WTC11 (cell line): ENCODE results near the gene BMS1. TPM values are rescaled to one million over a fixed set of nuclear protein-coding genes. Genes with fewer than 3 reads are reported as not detected.

Experiments used
- ATAC-seq: fragments of 200-7000 bp; cut with Tn5 transposase; 2 replicates; pipeline ENCODE4 v1.10.0; 2021; ENCODE audit warnings: mild to moderate bottlenecking, moderate library complexity
- CTCF ChIA-PET: fragments of 300-600 bp; sonication (Branson Sonifier 250); formaldehyde crosslinking; loops from one replicate; lab custom pipeline; 2021; ENCODE audit warnings: antibody characterized with exemption; lab: Charles Lee
- POLR2A ChIA-PET: fragments of 350-600 bp; sonication (Branson Sonifier 250); formaldehyde crosslinking; loops from one replicate; lab custom pipeline; 2021; ENCODE audit warnings: antibody characterized with exemption; lab: Charles Lee
- DNase-seq: peaks from one replicate; pipeline ENCODE4 v3.0.0; 2021; ENCODE audit warnings: low spot score
- H3K27ac Mint-ChIP-seq: 2 replicates; pipeline ENCODE4 v1.8.0; 2021; ENCODE audit warnings: mixed read lengths
- H3K27me3 Mint-ChIP-seq: 2 replicates; pipeline ENCODE4 v1.8.0; 2021; ENCODE audit warnings: low read depth, mild to moderate bottlenecking, moderate library complexity, mixed read lengths
- H3K36me3 Mint-ChIP-seq: 2 replicates; pipeline ENCODE4 v1.8.0; 2021; ENCODE audit warnings: mixed read lengths
- H3K4me1 Mint-ChIP-seq: 2 replicates; pipeline ENCODE4 v1.8.0; 2022; ENCODE audit warnings: mixed read lengths
- H3K4me3 Mint-ChIP-seq: 2 replicates; pipeline ENCODE4 v1.8.0; 2021; ENCODE audit warnings: mild to moderate bottlenecking, moderate library complexity, mixed read lengths
- H3K9me3 Mint-ChIP-seq: 2 replicates; pipeline ENCODE4 v1.8.0; 2021; ENCODE audit warnings: mixed read lengths
- ETV6 ChIP-seq: sonication (generic); formaldehyde crosslinking; IDR thresholded peaks from 2 replicates; pipeline ENCODE4 v1.8.1; 2022; ENCODE audit warnings: mild to moderate bottlenecking, missing genetic modification reagents
- FOXP1 ChIP-seq: sonication (generic); formaldehyde crosslinking; IDR thresholded peaks from 2 replicates; pipeline ENCODE4 v1.8.0; 2022; ENCODE audit warnings: missing genetic modification reagents, mild to moderate bottlenecking, moderate library complexity, borderline replicate concordance
- JUN ChIP-seq: sonication (generic); formaldehyde crosslinking; IDR thresholded peaks from 2 replicates; pipeline ENCODE4 v1.8.0; 2023; ENCODE audit warnings: mild to moderate bottlenecking, missing genetic modification reagents
- NR3C1 ChIP-seq: sonication (generic); formaldehyde crosslinking; conservative IDR thresholded peaks from 2 replicates; pipeline ENCODE4 v1.8.1; 2023; ENCODE audit warnings: low read depth, mild to moderate bottlenecking, missing genetic modification reagents
- OVOL2 ChIP-seq: fragments of 250-450 bp; sonication (Bioruptor Pico); IDR thresholded peaks from 2 replicates; pipeline ENCODE4 v1.9.0; 2021; ENCODE audit warnings: mild to moderate bottlenecking, borderline replicate concordance
- RELA ChIP-seq: sonication (generic); formaldehyde crosslinking; IDR thresholded peaks from 2 replicates; pipeline ENCODE4 v1.8.1; 2022; ENCODE audit warnings: missing genetic modification reagents, mild to moderate bottlenecking, borderline replicate concordance
- RORB ChIP-seq: fragments of 250-450 bp; sonication (Bioruptor Pico); IDR thresholded peaks from 2 replicates; pipeline ENCODE4 v1.9.0; 2021; ENCODE audit warnings: mild to moderate bottlenecking
- SOX15 ChIP-seq: fragments of 250-450 bp; sonication (Bioruptor Pico); IDR thresholded peaks from 2 replicates; pipeline ENCODE4 v1.9.0; 2021; ENCODE audit warnings: mild to moderate bottlenecking
- SP1 ChIP-seq: sonication (generic); formaldehyde crosslinking; conservative IDR thresholded peaks from 2 replicates; pipeline ENCODE4 v1.8.1; 2022; ENCODE audit warnings: missing genetic modification reagents
- TCF7 ChIP-seq: sonication (generic); formaldehyde crosslinking; IDR thresholded peaks from 2 replicates; pipeline ENCODE4 v1.8.0; 2022; ENCODE audit warnings: mild to moderate bottlenecking, low read depth, missing genetic modification reagents, moderate library complexity
- ZNF121 ChIP-seq: sonication (generic); formaldehyde crosslinking; IDR thresholded peaks from 2 replicates; pipeline ENCODE4 v1.8.0; 2023; ENCODE audit warnings: missing genetic modification reagents
- ZNF317 ChIP-seq: sonication (generic); formaldehyde crosslinking; IDR thresholded peaks from 2 replicates; pipeline ENCODE4 v1.8.1; 2023; ENCODE audit warnings: low read depth, mild to moderate bottlenecking, moderate library complexity, missing genetic modification reagents, borderline replicate concordance
- ZNF396 ChIP-seq: fragments of 250-450 bp; sonication (Bioruptor Pico); IDR thresholded peaks from 2 replicates; pipeline ENCODE4 v1.8.0; 2021; ENCODE audit warnings: mild to moderate bottlenecking, moderate library complexity, borderline replicate concordance
- total RNA-seq: library from RNA; stranded (reverse); gene quantifications from 3 replicates; pipeline ENCODE4 v1.2.3, GENCODE V29; 2021
- TF ChIP-seq, protein P1 (sequence below): sonication (generic); formaldehyde crosslinking; IDR thresholded peaks from 2 replicates; pipeline ENCODE4 v1.8.0; 2022; ENCODE audit warnings: mild to moderate bottlenecking, missing genetic modification reagents
- TF ChIP-seq, protein P2 (sequence below): fragments of 250-450 bp; sonication (Bioruptor Pico); conservative IDR thresholded peaks from 2 replicates; pipeline ENCODE4 v1.9.0; 2021; ENCODE audit warnings: mild to moderate bottlenecking
- TF ChIP-seq, protein P3 (sequence below): sonication (generic); formaldehyde crosslinking; IDR thresholded peaks from 2 replicates; pipeline ENCODE4 v1.8.1; 2023; ENCODE audit warnings: mild to moderate bottlenecking, missing genetic modification reagents
- TF ChIP-seq, protein P4 (sequence below): sonication (generic); formaldehyde crosslinking; IDR thresholded peaks from 2 replicates; pipeline ENCODE4 v1.8.0; 2023; ENCODE audit warnings: missing genetic modification reagents
- TF ChIP-seq, protein P5 (sequence below): sonication (generic); formaldehyde crosslinking; IDR thresholded peaks from 2 replicates; pipeline ENCODE4 v1.8.1; 2022; ENCODE audit warnings: missing genetic modification reagents, borderline replicate concordance

Gene BMS1
- total RNA-seq, 1 experiment from 2014 or later: 37.7 TPM

DNA sequence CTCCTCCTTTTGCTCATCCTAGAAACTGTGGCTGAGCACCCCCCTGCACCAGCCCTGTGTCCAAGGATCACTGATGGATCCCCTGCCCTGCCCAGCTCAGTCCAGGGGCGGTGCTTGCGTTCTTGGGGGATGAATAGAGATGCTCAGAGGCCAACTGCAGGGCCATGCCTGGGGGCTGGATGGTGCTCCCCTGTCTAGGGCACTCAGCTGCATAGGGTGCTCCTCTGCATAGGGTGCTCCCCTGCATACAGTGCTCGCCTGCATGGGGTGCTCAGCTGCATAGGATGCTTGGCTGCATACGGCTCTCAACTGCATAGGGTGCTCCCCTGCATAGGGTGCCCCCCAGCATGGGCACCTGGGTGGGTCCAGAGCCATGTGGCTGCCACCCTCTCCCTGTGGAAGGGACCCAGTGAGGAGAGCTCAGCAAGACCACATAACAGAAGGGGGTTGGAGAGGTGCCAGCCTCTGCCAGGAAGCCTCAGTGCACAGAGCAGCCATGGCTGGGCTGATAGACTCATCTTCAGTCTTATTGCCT is 95.0 kb downstream of the BMS1 start:
- Mint-ChIP-seq H3K4me3 (no peak overlapping the region), H3K4me1 (peaks cover 13% of the 10 kb centered on the region), H3K27me3 (peaks cover 6% of the 10 kb centered on the region), H3K36me3 (peaks cover 11% of the 10 kb centered on the region), H3K27ac (no peak overlapping the region), H3K9me3 (peaks cover 12% of the 10 kb centered on the region)
- ChIA-PET POLR2A (no interaction called here), CTCF (interaction anchor here (0.8 to 0.9 kb wide), 2 partner anchors 124 to 201 kb away, joined by 3 read pairs; no protein-coding TSS in a partner anchor)
- ATAC-seq: no peak
- TF ChIP-seq RELA (CRISPR knock-in tag): no peak
- no peak for TF ChIP-seq ZNF317 (CRISPR knock-in tag)
- TF ChIP-seq NR3C1 (CRISPR knock-in tag): no peak
- no peak for TF ChIP-seq ZNF396
- TF ChIP-seq OVOL2 (CRISPR knock-in tag): no peak
- TF ChIP-seq, protein P1, sequence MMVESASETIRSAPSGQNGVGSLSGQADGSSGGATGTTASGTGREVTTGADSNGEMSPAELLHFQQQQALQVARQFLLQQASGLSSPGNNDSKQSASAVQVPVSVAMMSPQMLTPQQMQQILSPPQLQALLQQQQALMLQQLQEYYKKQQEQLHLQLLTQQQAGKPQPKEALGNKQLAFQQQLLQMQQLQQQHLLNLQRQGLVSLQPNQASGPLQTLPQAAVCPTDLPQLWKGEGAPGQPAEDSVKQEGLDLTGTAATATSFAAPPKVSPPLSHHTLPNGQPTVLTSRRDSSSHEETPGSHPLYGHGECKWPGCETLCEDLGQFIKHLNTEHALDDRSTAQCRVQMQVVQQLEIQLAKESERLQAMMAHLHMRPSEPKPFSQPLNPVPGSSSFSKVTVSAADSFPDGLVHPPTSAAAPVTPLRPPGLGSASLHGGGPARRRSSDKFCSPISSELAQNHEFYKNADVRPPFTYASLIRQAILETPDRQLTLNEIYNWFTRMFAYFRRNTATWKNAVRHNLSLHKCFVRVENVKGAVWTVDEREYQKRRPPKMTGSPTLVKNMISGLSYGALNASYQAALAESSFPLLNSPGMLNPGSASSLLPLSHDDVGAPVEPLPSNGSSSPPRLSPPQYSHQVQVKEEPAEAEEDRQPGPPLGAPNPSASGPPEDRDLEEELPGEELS: no peak
- no peak for DNase-seq

DNA sequence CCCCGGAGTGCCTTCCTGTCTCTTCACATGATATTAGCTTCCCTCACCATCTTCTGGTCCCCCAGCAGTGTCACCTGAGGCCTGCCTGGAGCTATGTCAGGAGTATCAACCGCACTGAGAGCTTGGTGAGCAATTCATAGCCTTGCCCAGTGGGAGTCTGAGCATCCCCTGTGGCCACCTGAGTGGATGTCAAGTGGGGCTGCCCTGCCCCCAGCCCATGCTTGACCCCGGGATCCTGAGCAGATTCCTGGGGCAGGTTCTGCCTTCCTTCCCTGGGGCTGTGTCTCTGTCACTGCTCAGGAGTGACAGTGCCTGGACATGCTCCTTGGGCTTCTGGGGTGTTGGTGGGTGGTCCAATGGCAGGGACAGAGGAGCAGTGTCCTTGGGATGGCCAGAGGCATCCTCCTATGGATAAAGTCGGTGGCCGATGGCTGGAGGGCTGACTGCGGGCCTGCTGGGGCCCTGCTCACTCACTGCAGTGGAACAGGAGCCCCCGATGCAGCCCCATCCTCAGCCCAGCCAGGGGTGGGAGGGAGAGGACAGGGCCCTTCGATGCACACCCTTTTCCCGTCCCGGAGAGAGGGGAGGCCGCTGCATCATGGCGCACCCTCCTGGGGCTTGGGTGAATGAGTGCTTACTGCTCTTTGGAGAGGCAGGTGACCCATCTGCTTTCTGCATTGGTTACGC is 95.7 kb downstream of the BMS1 start:
- peaks cover 20% of the 10 kb centered on the region for H3K9me3 Mint-ChIP-seq
- H3K36me3 Mint-ChIP-seq: peaks cover 18% of the 10 kb centered on the region
- ChIA-PET POLR2A (no interaction called here), CTCF (interaction anchor here (0.8 kb wide), 1 partner anchor 200 kb away, joined by 3 read pairs; no protein-coding TSS in a partner anchor)
- TF ChIP-seq OVOL2 (CRISPR knock-in tag) (no peak), ETV6 (no peak), FOXP1 (CRISPR knock-in tag) (no peak), TCF7 (CRISPR knock-in tag) (no peak), RORB (CRISPR knock-in tag) (no peak), ZNF121 (no peak), SOX15 (no peak), SP1 (no peak), NR3C1 (CRISPR knock-in tag) (no peak), JUN (CRISPR knock-in tag) (no peak), RELA (CRISPR knock-in tag) (no peak)
- TF ChIP-seq, protein P2, sequence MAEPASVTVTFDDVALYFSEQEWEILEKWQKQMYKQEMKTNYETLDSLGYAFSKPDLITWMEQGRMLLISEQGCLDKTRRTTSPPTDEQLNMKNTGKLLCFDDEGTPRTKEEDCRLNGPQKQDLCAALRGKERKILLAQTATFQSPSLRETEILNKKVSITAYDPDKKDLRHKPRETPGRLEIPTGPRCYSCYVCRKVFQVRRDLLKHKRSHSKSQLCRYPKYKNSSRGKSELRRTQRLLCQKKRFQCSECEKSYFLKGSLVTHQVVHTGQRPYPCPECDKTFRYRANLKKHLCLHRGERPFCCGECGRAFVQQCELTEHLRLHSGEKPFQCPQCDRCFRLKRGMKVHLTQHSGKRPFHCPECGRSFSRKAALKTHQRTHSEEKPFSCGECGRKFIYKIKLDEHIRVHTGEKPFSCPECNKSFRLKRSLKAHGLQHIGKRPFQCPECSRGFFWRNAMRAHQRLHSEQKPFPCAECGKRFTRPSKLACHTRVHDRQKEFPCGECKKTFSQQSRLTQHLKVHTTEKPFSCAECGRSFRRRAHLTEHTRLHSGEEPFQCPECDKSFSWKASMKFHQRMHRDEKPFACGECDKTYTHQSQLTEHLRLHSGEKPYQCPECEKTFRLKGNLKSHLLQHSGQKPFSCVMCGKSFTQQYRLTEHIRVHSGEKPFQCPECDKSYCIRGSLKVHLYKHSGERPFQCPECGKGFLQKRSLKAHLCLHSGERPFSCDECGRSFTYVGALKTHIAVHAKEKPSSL (CRISPR knock-in tag): no peak
- TF ChIP-seq, protein P3, sequence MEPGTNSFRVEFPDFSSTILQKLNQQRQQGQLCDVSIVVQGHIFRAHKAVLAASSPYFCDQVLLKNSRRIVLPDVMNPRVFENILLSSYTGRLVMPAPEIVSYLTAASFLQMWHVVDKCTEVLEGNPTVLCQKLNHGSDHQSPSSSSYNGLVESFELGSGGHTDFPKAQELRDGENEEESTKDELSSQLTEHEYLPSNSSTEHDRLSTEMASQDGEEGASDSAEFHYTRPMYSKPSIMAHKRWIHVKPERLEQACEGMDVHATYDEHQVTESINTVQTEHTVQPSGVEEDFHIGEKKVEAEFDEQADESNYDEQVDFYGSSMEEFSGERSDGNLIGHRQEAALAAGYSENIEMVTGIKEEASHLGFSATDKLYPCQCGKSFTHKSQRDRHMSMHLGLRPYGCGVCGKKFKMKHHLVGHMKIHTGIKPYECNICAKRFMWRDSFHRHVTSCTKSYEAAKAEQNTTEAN (CRISPR knock-in tag): no peak
- TF ChIP-seq, protein P4, sequence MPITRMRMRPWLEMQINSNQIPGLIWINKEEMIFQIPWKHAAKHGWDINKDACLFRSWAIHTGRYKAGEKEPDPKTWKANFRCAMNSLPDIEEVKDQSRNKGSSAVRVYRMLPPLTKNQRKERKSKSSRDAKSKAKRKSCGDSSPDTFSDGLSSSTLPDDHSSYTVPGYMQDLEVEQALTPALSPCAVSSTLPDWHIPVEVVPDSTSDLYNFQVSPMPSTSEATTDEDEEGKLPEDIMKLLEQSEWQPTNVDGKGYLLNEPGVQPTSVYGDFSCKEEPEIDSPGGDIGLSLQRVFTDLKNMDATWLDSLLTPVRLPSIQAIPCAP (CRISPR knock-in tag): no peak
- TF ChIP-seq, protein P5, sequence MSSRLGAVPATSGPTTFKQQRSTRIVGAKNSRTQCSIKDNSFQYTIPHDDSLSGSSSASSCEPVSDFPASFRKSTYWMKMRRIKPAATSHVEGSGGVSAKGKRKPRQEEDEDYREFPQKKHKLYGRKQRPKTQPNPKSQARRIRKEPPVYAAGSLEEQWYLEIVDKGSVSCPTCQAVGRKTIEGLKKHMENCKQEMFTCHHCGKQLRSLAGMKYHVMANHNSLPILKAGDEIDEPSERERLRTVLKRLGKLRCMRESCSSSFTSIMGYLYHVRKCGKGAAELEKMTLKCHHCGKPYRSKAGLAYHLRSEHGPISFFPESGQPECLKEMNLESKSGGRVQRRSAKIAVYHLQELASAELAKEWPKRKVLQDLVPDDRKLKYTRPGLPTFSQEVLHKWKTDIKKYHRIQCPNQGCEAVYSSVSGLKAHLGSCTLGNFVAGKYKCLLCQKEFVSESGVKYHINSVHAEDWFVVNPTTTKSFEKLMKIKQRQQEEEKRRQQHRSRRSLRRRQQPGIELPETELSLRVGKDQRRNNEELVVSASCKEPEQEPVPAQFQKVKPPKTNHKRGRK (CRISPR knock-in tag): no peak
- H3K4me1 Mint-ChIP-seq: peaks cover 13% of the 10 kb centered on the region
- DNase-seq (no peak), ATAC-seq (no peak)
- peaks cover 7% of the 10 kb centered on the region for H3K27me3 Mint-ChIP-seq
- no peak overlapping the region for H3K4me3 Mint-ChIP-seq
- no peak overlapping the region for H3K27ac Mint-ChIP-seq
